Gastrocnemius medialis (tissue), 4 donors: ENCODE results near the gene CCSER1.

Experiments
- CTCF ChIP-seq, 5 experiments: fragments of 450-650 bp in 3 of 5; fragments of 200-600 bp in 2 of 5; sonication (generic) in 2 of 5; IDR thresholded peaks in 4 of 5; conservative IDR thresholded peaks in 1 of 5; 1 replicate in 4 of 5; 2 replicates in 1 of 5; pipeline ENCODE4 v1.5.1; 2016 to 2019; ENCODE audit warnings: antibody characterized with exemption in 5 of 5, mild to moderate bottlenecking in 3 of 5, moderate library complexity in 3 of 5
- POLR2A ChIP-seq, 2 donors: fragments of 450-650 bp; IDR thresholded peaks; one replicate each; pipeline ENCODE4 v1.6.1; 2017; ENCODE audit warnings: antibody characterized with exemption in 2 of 2, mild to moderate bottlenecking in 2 of 2, moderate library complexity in 2 of 2

- TF ChIP-seq CTCF (IDR thresholded peaks at IDR 0.05 in 4 of 5, conservative IDR thresholded peaks at IDR 0.05 in 1 of 5) (no peak), POLR2A (IDR thresholded peaks at IDR 0.05) (no peak)
Measured at GRCh38 chr4:90120037-90120436, 7.2 kb upstream of the CCSER1 start.
